GM12878 (cell line): ENCODE data around the gene TARP.

Experiments used
- ATAC-seq: fragments of 200-7000 bp; cut with Tn5 transposase; 3 replicates; pipeline ENCODE4 v1.9.1; 2020; ENCODE audit warnings: mild to moderate bottlenecking, moderate library complexity
- BruUV-seq: library from RNA; stranded (reverse); fragments of 400-500 nt; replicated peaks from 2 replicates; lab custom pipeline; 2021; lab: Mats Ljungman, UMichigan
- CTCF ChIA-PET: fragments of 300-600 bp; sonication (Branson Sonifier 250); formaldehyde crosslinking; extraction: SDS; loops from one replicate; lab custom pipeline; 2021; ENCODE audit warnings: inconsistent platforms; lab: Yijun Ruan, JAX
- POLR2A ChIA-PET: fragments of 350-600 bp; formaldehyde crosslinking; extraction: SDS; loops from one replicate; lab custom pipeline; 2021; ENCODE audit warnings: inconsistent platforms; lab: Charles Lee
- RAD21 ChIA-PET: fragments of 300-600 bp; sonication (Branson Sonifier 250); formaldehyde crosslinking; loops from one replicate; lab custom pipeline; 2023; ENCODE audit warnings: antibody characterized with exemption; ENCODE audit not compliant: unreplicated experiment; lab: Charles Lee
- SMC1A ChIA-PET: fragments of 300-600 bp; sonication (Branson Sonifier 250); formaldehyde crosslinking; loops from one replicate; lab custom pipeline; 2023; ENCODE audit not compliant: unreplicated experiment, uncharacterized antibody; lab: Charles Lee
- DNase-seq: peaks from one replicate; pipeline ENCODE4 v3.0.0-alpha.2; 2011; ENCODE audit warnings: low read depth, low spot score
- FAIRE-seq: peaks from 3 replicates; lab custom pipeline; 2011; peaks lifted over from hg19 to GRCh38; lab: Jason Lieb, UNC
- H2AFZ ChIP-seq: 2 replicates; pipeline ENCODE4 v1.6.0; 2011; ENCODE audit warnings: low read depth, low read length, control low read depth; ENCODE audit not compliant: control insufficient read depth
- H3K27ac ChIP-seq: 2 replicates; pipeline ENCODE4 v1.5.1; 2011; ENCODE audit warnings: control low read depth; ENCODE audit not compliant: control insufficient read depth, insufficient read depth
- H3K27me3 ChIP-seq, 2 experiments: replicated peaks in 1 of 2; 2 replicates each; pipeline versions ENCODE4 v1.6.0 to v1.6.1; 2011; ENCODE audit warnings: low read length in 1 of 2; ENCODE audit not compliant: control insufficient read depth in 2 of 2, insufficient read depth in 2 of 2
- H3K36me3 ChIP-seq, 2 experiments: 2 replicates each; pipeline ENCODE4 v1.5.1; 2011; ENCODE audit warnings: low read length in 1 of 2; ENCODE audit not compliant: control insufficient read depth in 2 of 2, insufficient read depth in 2 of 2
- H3K4me1 ChIP-seq: 2 replicates; pipeline ENCODE4 v1.6.1; 2011; ENCODE audit warnings: mild to moderate bottlenecking, low read length, moderate library complexity, mixed read lengths; ENCODE audit not compliant: control insufficient read depth, insufficient read depth
- H3K4me2 ChIP-seq: 2 replicates; pipeline ENCODE4 v1.6.0; 2011; ENCODE audit warnings: control low read depth; ENCODE audit not compliant: control insufficient read depth, insufficient read depth
- H3K4me3 ChIP-seq: fragments of 200-600 bp; sonication (generic); 2 replicates; pipeline ENCODE4 v1.5.1; 2016
- H3K79me2 ChIP-seq: 2 replicates; pipeline ENCODE4 v1.6.0; 2011; ENCODE audit warnings: low read length; ENCODE audit not compliant: control insufficient read depth, insufficient read depth
- H3K9ac ChIP-seq: 2 replicates; pipeline ENCODE4 v1.8.0; 2011; ENCODE audit warnings: low read length, control low read depth, mixed read lengths; ENCODE audit not compliant: control insufficient read depth, insufficient read depth
- H3K9me3 ChIP-seq: replicated peaks from 3 replicates; pipeline ENCODE4 v1.5.1; 2011; ENCODE audit warnings: mild to moderate bottlenecking, low read length; ENCODE audit not compliant: control insufficient read depth, insufficient read depth
- H4K20me1 ChIP-seq: 2 replicates; pipeline ENCODE4 v1.6.0; 2011; ENCODE audit not compliant: control insufficient read depth, insufficient read depth
- ATF3 ChIP-seq: IDR thresholded peaks from 2 replicates; pipeline ENCODE4 v1.6.1; 2011; ENCODE audit warnings: low read depth, mild to moderate bottlenecking, low read length, moderate library complexity, borderline replicate concordance; ENCODE audit errors: extremely low read depth
- CBX3 ChIP-seq: fragments of 200-600 bp; sonication (generic); IDR thresholded peaks from 2 replicates; pipeline ENCODE4 v1.6.1; 2016; ENCODE audit warnings: low read depth, borderline replicate concordance
- CEBPZ ChIP-seq: fragments of 150-350 bp; IDR thresholded peaks from 2 replicates; pipeline ENCODE4 v1.6.1; 2016; ENCODE audit warnings: low read depth, low read length
- DPF2 ChIP-seq: fragments of 450-650 bp; IDR thresholded peaks from 2 replicates; pipeline ENCODE4 v1.6.1; 2017; ENCODE audit warnings: mild to moderate bottlenecking
- GATAD2B ChIP-seq: fragments of 450-650 bp; conservative IDR thresholded peaks from 2 replicates; pipeline ENCODE4 v1.6.1; 2017; ENCODE audit warnings: low read depth, mild to moderate bottlenecking, moderate library complexity
- PML ChIP-seq: IDR thresholded peaks from 2 replicates; pipeline ENCODE4 v1.6.1; 2012; ENCODE audit warnings: low read length, inconsistent platforms
- SP1 ChIP-seq: IDR thresholded peaks from one replicate; pipeline ENCODE4 v1.6.1; 2011; ENCODE audit warnings: low read depth, low read length
- SPI1 ChIP-seq: IDR thresholded peaks from 2 replicates; pipeline ENCODE4 v1.6.1; 2011; ENCODE audit warnings: low read depth, mild to moderate bottlenecking, low read length, moderate library complexity, borderline replicate concordance; ENCODE audit not compliant: insufficient read depth
- ZNF217 ChIP-seq: fragments of 450-650 bp; IDR thresholded peaks from 2 replicates; pipeline ENCODE4 v1.6.1; 2017; ENCODE audit warnings: antibody characterized with exemption, mild to moderate bottlenecking
- ZNF24 ChIP-seq: fragments of 450-650 bp; IDR thresholded peaks from 2 replicates; pipeline ENCODE4 v1.6.1; 2017; ENCODE audit warnings: antibody characterized with exemption, mild to moderate bottlenecking
- WGBS: methylation state at CpG from one replicate; pipeline ENCODE4 v1.1.6; 2016; ENCODE audit warnings: low lambda C conversion rate; ENCODE audit not compliant: insufficient replicate concordance, insufficient coverage; ENCODE audit errors: missing lambda C conversion rate; 5-methylcytosine and 5-hydroxymethylcytosine counted together
- in situ Hi-C: fragments of 300-500 bp; cut with MboI; formaldehyde crosslinking; loops from 9 replicates; pipeline ENCODE4 v1.14.3; 2018; ENCODE audit warnings: mixed read lengths
- intact Hi-C: fragments of 100-400 bp; cut with micrococcal nuclease; formaldehyde crosslinking; loops from one replicate; pipeline ENCODE4 v1.14.2; 2022; ENCODE audit not compliant: unreplicated experiment
- TF ChIP-seq, protein P1 (sequence below): fragments of 450-650 bp; IDR thresholded peaks from 2 replicates; pipeline ENCODE4 v1.6.1; 2017; ENCODE audit warnings: mild to moderate bottlenecking, moderate library complexity
- TF ChIP-seq, protein P2 (sequence below): IDR thresholded peaks from 2 replicates; pipeline ENCODE4 v1.6.1; 2011; ENCODE audit warnings: borderline replicate concordance, low read depth, mild to moderate bottlenecking, moderate library complexity, low read length; ENCODE audit not compliant: insufficient read depth, poor library complexity, severe bottlenecking
- TF ChIP-seq, protein P3 (sequence below): fragments of 450-650 bp; IDR thresholded peaks from 2 replicates; pipeline ENCODE4 v1.6.1; 2014; ENCODE audit warnings: mild to moderate bottlenecking

The TARP gene

DNA sequence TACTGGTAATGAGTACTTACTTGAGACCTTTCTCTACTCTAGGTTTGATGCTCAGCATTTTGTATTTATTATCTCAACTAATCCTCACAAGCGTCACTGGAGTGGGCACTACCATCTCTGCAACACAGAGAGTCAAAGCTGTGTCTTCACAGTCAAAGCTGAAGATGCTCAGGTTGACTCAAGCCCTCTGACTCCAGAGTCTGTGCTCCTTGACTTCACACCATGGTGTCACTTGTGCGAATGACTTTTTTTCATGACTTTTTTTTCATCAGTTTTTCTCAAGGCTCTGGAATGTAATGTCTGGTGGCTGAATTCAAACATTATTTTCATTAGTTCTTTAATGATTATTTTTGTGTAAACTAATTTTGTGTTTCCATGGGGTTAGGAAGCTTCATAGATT, 30.4 kb upstream of the TARP start:
- H3K9me3 ChIP-seq: peaks cover 6% of the 10 kb centered on the region; the same call in 1 of the 3 replicates
- ChIA-PET POLR2A (no interaction called here), RAD21 (no interaction called here), CTCF (no interaction called here), SMC1A (interaction anchor here (1.4 kb wide), 1 partner anchor 88 kb away, joined by 3 read pairs; no protein-coding TSS in a partner anchor)
- no peak overlapping the region for H3K4me2 ChIP-seq
- H3K27me3 ChIP-seq: no peaks in the 10 kb centered on the region
- BruUV-seq: no TSS peak
- no peak for FAIRE-seq
- intact Hi-C loops: no loop called here
- 89% methylated on average over 2 of the region's 2 CpGs for WGBS
- DNase-seq: no peak
- H2AFZ ChIP-seq: no peak overlapping the region
- no peak overlapping the region for H3K27ac ChIP-seq
- H3K4me3 ChIP-seq: no peak overlapping the region
- H3K79me2 ChIP-seq: no peaks in the 10 kb centered on the region
- no peak for ATAC-seq
- in situ Hi-C loops: no loop called here
- H3K9ac ChIP-seq: no peak overlapping the region
- H3K36me3 ChIP-seq: no peaks in the 10 kb centered on the region
- peaks cover 6% of the 10 kb centered on the region; the same call in 1 of the 2 replicates for H3K4me1 ChIP-seq
- H4K20me1 ChIP-seq: no peaks in the 10 kb centered on the region
- TF ChIP-seq SPI1 (no peak), ZNF24 (no peak), ATF3 (no peak), DPF2 (no peak), CBX3 (no peak), PML (no peak), ZNF217 (no peak), SP1 (no peak), GATAD2B (no peak), CEBPZ (no peak)
- TF ChIP-seq, protein P1, sequence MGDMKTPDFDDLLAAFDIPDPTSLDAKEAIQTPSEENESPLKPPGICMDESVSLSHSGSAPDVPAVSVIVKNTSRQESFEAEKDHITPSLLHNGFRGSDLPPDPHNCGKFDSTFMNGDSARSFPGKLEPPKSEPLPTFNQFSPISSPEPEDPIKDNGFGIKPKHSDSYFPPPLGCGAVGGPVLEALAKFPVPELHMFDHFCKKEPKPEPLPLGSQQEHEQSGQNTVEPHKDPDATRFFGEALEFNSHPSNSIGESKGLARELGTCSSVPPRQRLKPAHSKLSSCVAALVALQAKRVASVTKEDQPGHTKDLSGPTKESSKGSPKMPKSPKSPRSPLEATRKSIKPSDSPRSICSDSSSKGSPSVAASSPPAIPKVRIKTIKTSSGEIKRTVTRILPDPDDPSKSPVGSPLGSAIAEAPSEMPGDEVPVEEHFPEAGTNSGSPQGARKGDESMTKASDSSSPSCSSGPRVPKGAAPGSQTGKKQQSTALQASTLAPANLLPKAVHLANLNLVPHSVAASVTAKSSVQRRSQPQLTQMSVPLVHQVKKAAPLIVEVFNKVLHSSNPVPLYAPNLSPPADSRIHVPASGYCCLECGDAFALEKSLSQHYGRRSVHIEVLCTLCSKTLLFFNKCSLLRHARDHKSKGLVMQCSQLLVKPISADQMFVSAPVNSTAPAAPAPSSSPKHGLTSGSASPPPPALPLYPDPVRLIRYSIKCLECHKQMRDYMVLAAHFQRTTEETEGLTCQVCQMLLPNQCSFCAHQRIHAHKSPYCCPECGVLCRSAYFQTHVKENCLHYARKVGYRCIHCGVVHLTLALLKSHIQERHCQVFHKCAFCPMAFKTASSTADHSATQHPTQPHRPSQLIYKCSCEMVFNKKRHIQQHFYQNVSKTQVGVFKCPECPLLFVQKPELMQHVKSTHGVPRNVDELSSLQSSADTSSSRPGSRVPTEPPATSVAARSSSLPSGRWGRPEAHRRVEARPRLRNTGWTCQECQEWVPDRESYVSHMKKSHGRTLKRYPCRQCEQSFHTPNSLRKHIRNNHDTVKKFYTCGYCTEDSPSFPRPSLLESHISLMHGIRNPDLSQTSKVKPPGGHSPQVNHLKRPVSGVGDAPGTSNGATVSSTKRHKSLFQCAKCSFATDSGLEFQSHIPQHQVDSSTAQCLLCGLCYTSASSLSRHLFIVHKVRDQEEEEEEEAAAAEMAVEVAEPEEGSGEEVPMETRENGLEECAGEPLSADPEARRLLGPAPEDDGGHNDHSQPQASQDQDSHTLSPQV: no peak
- TF ChIP-seq, protein P2, sequence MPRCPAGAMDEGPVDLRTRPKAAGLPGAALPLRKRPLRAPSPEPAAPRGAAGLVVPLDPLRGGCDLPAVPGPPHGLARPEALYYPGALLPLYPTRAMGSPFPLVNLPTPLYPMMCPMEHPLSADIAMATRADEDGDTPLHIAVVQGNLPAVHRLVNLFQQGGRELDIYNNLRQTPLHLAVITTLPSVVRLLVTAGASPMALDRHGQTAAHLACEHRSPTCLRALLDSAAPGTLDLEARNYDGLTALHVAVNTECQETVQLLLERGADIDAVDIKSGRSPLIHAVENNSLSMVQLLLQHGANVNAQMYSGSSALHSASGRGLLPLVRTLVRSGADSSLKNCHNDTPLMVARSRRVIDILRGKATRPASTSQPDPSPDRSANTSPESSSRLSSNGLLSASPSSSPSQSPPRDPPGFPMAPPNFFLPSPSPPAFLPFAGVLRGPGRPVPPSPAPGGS: no peak
- TF ChIP-seq, protein P3, sequence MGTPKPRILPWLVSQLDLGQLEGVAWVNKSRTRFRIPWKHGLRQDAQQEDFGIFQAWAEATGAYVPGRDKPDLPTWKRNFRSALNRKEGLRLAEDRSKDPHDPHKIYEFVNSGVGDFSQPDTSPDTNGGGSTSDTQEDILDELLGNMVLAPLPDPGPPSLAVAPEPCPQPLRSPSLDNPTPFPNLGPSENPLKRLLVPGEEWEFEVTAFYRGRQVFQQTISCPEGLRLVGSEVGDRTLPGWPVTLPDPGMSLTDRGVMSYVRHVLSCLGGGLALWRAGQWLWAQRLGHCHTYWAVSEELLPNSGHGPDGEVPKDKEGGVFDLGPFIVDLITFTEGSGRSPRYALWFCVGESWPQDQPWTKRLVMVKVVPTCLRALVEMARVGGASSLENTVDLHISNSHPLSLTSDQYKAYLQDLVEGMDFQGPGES: no peak
